KG1 (cell line): ENCODE results near the gene NHLH2.

Experiments used
- DNase-seq: peaks from one replicate; lab custom pipeline; 2025; lab: John Stamatoyannopoulos, UW

NHLH2 gene

GRCh38 chr1:115840605-115841460 is at the start of gene NHLH2:
Gene NHLH2, minus strand, starts transcription at chr1:115841126. Its CDS starts 2,754 bp downstream, at chr1:115838372.
- no peak for DNase-seq

DNA sequence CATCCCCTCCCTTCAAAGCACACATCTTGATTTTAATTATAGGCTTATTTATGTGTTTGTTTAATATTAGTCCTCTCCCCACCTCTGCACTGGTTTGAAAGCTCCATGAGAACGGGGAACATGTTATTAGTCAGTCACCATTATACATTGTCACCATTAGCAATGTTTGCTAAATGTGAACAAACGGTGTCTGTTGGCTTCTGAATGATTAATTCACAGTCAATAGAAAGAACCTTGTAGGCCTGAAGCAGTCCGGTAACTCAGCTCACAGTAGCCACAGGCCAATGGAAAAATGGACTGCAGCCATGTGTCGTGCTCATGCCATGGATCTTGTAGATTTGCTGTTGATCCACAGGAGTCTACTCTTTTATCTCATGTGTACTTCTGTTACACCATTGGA is 49.7 kb upstream of the NHLH2 start:
- DNase-seq: no peak

DNA sequence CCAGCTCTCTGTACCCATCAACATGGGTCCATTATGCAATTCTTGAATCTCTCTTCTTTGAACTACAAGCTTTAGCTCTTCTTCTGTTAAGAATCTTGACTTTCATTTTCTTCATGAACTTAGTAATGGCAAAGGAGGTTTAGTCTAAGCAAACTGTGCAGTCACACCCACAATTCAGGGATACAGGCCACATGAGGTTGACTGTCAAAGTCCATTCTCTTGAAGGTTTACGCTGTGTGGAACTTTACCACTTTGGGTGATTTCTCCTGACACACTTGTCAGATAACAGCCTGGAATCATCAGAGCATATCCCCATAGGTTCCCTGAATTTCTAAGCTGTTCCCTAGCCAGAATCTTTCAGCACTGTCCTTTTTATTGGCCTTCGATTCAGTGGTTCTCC is 48.0 kb upstream of the NHLH2 start:
- no peak for DNase-seq

GRCh38 chr1:115882913-115883902 is 42.3 kb upstream of the NHLH2 start:
- DNase-seq: no peak

DNA sequence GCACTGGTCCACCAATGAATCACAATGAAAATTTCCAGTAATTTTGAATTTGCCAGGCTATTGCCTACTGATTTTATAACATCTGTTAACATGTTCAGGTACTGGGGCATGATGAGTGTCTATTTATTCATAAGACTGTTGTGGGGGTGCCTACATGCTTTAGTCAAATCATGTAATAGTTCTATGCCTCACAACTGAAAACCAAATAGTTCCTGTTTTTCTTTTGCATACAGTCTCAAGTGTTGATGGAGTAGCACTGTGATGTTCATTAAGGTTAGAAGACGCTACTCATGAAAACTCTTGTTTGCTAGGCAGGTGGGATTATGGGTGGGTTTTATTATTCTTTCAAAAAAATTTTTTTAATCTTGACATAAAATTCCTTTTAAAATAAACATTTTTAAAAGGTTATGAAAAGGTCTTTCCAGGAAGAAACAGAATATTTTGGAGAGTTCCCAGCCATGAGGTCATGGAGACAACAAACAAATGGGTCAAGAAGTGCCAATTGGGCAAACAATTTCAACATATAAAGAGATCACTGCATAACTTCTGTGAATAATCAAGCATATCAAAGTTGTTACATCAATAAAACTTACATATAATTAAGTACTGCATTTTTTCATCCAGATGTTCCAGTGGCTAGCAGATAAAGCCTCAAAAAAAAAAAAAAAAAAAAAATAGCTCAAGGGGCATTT is 40.2 kb upstream of the NHLH2 start:
- no peak for DNase-seq

DNA sequence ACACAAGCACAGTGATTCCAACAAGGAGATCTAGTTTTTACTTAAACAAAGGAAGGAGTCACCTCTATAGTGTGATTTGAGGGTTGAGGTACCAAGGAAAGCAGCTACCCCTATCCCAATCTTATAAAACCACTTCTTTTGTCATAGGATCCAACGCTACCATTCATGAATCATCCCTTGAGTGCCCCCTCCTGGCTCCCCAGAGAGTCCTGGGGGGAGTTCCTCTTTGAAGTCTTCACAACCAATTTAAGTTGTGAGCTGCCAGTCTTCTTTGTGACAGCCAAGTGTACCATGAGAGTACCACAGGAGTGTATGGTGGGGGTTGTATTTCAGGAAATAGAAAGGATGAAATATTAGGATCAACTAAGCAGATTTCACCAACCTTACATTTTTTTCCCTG is 39.1 kb upstream of the NHLH2 start:
- DNase-seq: no peak

DNA sequence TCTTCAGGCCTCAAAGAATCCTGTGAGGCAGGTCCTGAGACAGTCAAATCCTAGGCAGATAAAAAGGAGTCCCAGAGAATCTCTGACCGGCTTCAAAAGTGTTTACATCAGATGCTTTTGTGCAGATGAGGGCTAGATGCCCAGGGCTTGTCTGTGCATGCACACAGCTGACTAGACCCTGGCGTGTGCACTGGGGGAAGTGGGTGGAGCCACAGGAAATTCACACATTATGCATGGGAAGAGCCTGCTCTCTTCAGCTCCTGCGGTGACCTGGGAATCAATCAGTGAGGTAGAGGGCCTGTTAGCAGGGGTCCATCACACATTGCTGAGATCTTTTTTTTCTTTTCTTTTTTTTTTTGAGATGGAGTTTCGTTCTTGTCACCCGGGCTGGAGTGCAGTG is 36.6 kb upstream of the NHLH2 start:
- DNase-seq: no peak

DNA sequence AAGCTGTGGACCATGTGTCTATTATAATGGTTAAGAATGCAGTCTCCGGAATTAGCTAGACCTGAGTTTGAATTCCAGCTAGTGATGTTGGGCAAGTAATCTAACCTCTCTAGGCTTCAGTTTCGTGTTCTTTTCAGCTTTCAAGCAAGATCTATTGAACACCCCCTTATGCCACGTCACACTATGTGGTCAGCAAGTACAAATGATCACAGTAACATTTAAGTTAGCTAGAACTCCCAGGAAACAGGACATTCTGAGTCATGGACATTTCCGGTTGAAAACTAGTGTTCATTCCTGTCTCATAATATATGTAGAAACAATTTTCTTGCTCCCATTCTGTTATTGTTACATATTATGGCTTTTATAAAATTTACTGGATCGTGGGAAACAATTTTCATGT is 34.0 kb upstream of the NHLH2 start:
- no peak for DNase-seq

GRCh38 chr1:115874497-115874896 is 33.6 kb upstream of the NHLH2 start:
- DNase-seq: no peak

DNA sequence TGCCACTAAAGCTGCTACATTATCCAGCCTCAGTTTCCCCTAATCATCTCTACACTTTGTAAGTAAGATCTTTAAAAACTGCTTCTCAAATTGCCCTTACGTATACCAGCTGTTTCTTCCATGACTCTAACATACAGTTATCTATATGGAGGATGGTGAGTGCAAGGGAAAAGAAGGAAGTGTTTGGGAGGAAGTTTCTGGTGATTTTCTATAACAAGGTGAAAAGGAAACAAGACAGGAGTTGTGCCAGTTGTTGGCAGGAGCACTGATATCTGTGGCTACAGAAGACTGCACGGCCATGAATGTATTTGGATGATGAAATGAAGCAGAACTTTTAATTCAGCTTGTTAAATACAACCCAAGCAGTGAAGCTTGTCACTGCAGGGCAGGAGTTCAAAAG is 32.3 kb upstream of the NHLH2 start:
- DNase-seq: no peak

GRCh38 chr1:115869064-115869463 is 28.1 kb upstream of the NHLH2 start:
- no peak for DNase-seq

- no peak for DNase-seq
Measured at GRCh38 chr1:115867216-115867615, 26.3 kb upstream of the NHLH2 start.

- DNase-seq: no peak
Measured at GRCh38 chr1:115865704-115866380, 24.9 kb upstream of the NHLH2 start.

- no peak for DNase-seq
Measured at GRCh38 chr1:115862403-115862802, 21.5 kb upstream of the NHLH2 start.

- no peak for DNase-seq
Measured at GRCh38 chr1:115854005-115854404, 13.1 kb upstream of the NHLH2 start.

DNA sequence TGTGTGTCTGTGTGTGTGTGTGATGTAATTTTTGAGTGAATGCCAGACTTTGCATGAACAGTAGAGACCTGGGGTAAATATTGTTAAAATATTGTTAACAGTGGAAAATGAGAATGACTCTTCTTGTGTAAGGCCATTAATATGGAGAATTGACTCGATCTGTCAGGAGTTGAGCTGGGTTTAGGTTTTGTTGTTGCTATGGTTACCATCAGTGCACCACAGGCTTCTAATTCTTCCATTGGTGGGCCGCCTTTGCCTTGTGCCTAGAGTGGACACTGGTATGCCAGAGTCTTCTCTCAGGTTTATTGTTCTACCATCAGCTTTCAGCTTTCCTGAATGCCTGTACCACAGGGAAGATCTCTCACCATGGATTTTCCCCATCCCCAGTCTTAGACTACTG is 10.0 kb upstream of the NHLH2 start:
- DNase-seq: no peak

DNA sequence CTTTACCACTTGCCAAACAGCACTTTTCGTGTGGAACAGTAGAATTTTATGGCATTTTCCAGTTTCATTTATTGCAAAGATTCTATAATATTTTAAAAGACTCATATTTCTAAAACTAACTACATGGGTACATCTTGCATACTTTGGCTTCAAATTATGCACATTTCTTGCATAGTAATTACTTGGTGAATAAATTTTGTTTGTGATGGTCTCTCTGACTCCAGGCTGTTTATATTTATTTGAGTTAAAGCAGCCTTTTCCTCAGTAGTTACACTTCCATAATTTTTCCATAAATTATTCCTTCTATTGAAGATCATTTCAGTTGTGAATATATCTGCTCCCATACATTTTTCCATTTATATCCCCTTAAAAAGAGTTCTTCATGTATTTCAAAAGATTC is 6.9 kb upstream of the NHLH2 start:
- no peak for DNase-seq

DNA sequence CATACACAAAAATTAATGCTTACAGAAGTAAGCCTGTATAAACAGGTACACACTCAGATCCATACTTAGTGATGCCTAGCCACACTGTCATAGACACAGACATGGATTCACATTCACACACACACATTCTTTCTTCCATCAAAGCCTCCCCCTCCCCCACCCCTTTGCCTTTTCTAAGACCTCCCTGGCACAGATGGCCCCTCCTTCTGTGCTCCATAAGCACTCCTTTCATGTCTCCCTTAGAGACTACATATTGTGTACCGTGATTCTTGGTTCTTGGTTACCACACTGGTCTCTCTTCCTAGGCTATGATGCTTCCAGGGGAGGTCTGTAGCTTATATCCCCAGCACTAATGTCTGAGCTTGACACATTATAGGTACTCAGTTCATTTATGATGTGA is 2.0 kb upstream of the NHLH2 start:
- no peak for DNase-seq

DNA sequence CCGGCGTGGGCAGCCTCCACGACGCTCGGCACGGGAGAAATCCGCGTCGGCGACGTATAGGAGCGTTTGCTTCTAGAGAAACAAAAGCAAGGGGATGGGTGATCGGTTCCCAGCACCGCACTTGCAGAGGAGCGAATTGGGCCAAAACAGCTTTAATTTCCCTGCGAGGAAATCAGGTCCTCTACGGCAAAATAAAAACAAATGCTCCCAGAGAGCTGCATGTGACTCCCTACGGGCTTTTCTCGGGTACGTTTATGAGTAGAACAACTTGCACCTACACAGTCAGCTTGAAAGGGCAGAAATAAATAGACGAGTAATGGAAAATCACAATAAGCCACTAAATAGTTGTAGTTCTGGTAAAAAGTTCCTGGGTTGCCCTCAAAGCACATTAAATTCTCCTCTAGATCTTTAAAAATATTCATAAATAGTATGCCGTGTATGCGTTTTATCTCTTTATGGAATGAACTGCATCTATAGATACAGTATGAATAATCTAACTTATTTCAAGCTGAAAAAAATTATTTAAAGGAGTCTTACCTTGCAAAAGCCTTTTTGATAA is 1.2 kb downstream of the NHLH2 start:
- peak; percentile 14 for DNase-seq

- DNase-seq: no peak
Measured at GRCh38 chr1:115839029-115839678, 1.8 kb downstream of the NHLH2 start.
